Neural progenitor cell (in vitro differentiated cells): ENCODE data around the gene SLC26A8.

Experiments used
- EZH2 ChIP-seq: fragments of 200-600 bp; sonication (generic); IDR thresholded peaks from 2 replicates; pipeline ENCODE4 v1.6.1; 2017; ENCODE audit warnings: antibody characterized with exemption, mild to moderate bottlenecking, moderate library complexity
- TF ChIP-seq, protein P1 (sequence below): fragments of 200-600 bp; sonication (generic); IDR thresholded peaks from 2 replicates; pipeline ENCODE4 v1.5.1; 2017; ENCODE audit warnings: antibody characterized with exemption, mild to moderate bottlenecking

GRCh38 chr6:35984701-35985100, 39.7 kb downstream of the SLC26A8 start:
- TF ChIP-seq, protein P1, sequence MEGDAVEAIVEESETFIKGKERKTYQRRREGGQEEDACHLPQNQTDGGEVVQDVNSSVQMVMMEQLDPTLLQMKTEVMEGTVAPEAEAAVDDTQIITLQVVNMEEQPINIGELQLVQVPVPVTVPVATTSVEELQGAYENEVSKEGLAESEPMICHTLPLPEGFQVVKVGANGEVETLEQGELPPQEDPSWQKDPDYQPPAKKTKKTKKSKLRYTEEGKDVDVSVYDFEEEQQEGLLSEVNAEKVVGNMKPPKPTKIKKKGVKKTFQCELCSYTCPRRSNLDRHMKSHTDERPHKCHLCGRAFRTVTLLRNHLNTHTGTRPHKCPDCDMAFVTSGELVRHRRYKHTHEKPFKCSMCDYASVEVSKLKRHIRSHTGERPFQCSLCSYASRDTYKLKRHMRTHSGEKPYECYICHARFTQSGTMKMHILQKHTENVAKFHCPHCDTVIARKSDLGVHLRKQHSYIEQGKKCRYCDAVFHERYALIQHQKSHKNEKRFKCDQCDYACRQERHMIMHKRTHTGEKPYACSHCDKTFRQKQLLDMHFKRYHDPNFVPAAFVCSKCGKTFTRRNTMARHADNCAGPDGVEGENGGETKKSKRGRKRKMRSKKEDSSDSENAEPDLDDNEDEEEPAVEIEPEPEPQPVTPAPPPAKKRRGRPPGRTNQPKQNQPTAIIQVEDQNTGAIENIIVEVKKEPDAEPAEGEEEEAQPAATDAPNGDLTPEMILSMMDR = no peak
- TF ChIP-seq EZH2 = no peak
